WI38 (cell line): ENCODE results near the gene ZNF549.
"Not testable (repeated sequence)": the region's sequence is repeated elsewhere in the genome, so short reads cannot be mapped to it uniquely, and the experiment has no call there.

Experiments
- H3K4me3 ChIP-seq: 2 replicates; pipeline ENCODE4 v1.5.1; 2011; ENCODE audit warnings: low read depth, mild to moderate bottlenecking, control low read depth, low read length
- TF ChIP-seq, protein P1 (sequence below): IDR thresholded peaks from 2 replicates; pipeline ENCODE4 v1.5.1; 2012; ENCODE audit warnings: low read depth, mild to moderate bottlenecking, control low read depth, low read length

ZNF549 gene

GRCh38 chr19:57515255-57515654 is 11.9 kb upstream of the ZNF549 start:
- TF ChIP-seq, protein P1, sequence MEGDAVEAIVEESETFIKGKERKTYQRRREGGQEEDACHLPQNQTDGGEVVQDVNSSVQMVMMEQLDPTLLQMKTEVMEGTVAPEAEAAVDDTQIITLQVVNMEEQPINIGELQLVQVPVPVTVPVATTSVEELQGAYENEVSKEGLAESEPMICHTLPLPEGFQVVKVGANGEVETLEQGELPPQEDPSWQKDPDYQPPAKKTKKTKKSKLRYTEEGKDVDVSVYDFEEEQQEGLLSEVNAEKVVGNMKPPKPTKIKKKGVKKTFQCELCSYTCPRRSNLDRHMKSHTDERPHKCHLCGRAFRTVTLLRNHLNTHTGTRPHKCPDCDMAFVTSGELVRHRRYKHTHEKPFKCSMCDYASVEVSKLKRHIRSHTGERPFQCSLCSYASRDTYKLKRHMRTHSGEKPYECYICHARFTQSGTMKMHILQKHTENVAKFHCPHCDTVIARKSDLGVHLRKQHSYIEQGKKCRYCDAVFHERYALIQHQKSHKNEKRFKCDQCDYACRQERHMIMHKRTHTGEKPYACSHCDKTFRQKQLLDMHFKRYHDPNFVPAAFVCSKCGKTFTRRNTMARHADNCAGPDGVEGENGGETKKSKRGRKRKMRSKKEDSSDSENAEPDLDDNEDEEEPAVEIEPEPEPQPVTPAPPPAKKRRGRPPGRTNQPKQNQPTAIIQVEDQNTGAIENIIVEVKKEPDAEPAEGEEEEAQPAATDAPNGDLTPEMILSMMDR: no peak

DNA sequence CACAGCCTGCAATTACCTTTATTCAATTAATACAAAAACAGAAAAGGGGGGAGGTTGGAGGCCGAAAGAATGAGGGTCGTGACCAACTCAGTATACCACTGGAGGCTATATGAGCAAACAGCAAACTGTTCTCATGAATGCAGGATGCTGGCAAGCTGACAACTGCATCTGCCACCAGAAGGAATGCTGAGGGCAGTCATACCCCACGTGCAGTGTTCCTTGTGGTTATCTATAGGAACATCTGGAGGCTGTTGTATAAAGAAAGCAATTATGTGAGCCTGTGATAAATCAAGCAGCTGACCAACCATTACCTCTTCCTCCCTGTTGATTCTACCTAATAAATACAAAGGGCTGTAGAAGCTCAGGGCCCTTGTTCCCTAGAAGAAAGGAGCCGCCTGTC is 9.1 kb upstream of the ZNF549 start:
- not testable (repeated sequence) for H3K4me3 ChIP-seq

More at GRCh38 chr19:57515255-57515654, 11.9 kb upstream of the ZNF549 start:
- no peak overlapping the region for H3K4me3 ChIP-seq

- no peak overlapping the region for H3K4me3 ChIP-seq
- TF ChIP-seq, protein P1: no peak
Observed at GRCh38 chr19:57537953-57538547, 10.9 kb downstream of the ZNF549 start.

- H3K4me3 ChIP-seq: no peak overlapping the region
- TF ChIP-seq, protein P1: no peak
Observed at GRCh38 chr19:57546513-57546912, 19.4 kb downstream of the ZNF549 start.

GRCh38 chr19:57552432-57552831 is 25.3 kb downstream of the ZNF549 start:
- no peak overlapping the region for H3K4me3 ChIP-seq
- TF ChIP-seq, protein P1: no peak

DNA sequence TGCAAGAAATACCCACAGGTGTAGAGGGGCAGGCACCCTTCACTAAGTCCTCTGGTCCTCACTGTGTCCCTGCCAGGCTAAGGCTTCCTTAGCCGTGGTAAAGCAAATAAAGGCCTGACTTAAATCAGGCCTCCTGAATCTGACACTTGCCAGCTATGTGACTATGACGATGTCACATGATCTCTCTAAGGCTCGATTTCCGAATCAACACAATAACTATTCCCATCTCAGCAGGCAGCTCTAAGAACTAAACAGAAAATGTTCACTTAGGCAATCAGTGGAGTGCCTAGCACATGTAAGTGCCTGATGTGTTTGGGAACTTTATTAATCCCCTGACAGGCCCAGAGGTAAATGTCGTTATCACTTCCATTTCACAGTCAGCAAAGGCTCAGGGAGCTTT is 30.5 kb downstream of the ZNF549 start:
- TF ChIP-seq, protein P1: no peak
- no peak overlapping the region for H3K4me3 ChIP-seq

GRCh38 chr19:57558525-57558924 is 31.4 kb downstream of the ZNF549 start:
- TF ChIP-seq, protein P1: no peak
- H3K4me3 ChIP-seq: peak overlapping the region; percentile 97

DNA sequence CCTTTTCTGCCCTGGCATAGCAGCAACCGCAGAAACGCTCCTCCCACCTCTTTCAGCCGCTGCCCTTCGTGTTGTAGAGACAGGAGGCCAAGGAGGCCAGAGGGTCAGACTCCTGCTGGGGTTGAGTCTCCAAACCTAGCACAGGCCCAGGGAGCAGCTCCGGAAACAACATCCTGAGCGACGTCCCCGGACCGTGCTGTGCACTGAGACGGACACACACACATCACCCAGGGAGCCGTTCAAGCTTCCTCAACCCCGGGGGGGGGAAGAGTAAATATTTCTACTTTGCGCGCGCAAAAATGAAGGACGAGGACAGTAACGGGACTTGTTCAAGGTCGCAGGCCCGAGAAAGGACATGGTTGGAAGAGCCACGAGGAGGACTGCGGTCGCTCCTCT is 31.9 kb downstream of the ZNF549 start:
- peak overlapping the region; percentile 97 for H3K4me3 ChIP-seq
- TF ChIP-seq, protein P1: no peak
